SU-DHL-6 (cell line): ENCODE results near the gene KCTD16.

Experiments used
- H2AFZ ChIP-seq: fragments of 200-600 bp; sonication (generic); 2 replicates; pipeline ENCODE4 v1.6.1; 2014; ENCODE audit warnings: low read depth, mild to moderate bottlenecking, moderate library complexity, mixed read lengths, antibody characterized with exemption, low read length; ENCODE audit not compliant: severe bottlenecking
- H3F3A ChIP-seq: fragments of 200-600 bp; shearing (Covaris generic); 2 replicates; pipeline ENCODE4 v1.6.0; 2016; ENCODE audit warnings: antibody characterized with exemption, mild to moderate bottlenecking; ENCODE audit not compliant: insufficient read depth
- H3K27ac ChIP-seq: fragments of 200-600 bp; sonication (generic); 2 replicates; pipeline ENCODE4 v1.5.1; 2016; ENCODE audit warnings: low read depth, mild to moderate bottlenecking, low read length, moderate library complexity, mixed read lengths
- H3K27me3 ChIP-seq: fragments of 200-600 bp; sonication (generic), shearing (Covaris generic); 2 replicates; pipeline ENCODE4 v1.6.0; 2014; ENCODE audit warnings: mild to moderate bottlenecking, low read length
- H3K36me3 ChIP-seq: fragments of 200-600 bp; sonication (generic); 2 replicates; pipeline ENCODE4 v1.6.1; 2014; ENCODE audit warnings: mild to moderate bottlenecking, low read length, mixed read lengths
- H3K4me2 ChIP-seq: fragments of 300-600, 200-600 bp; shearing (Covaris generic), sonication (generic); 2 replicates; pipeline ENCODE4 v1.6.0; 2014; ENCODE audit warnings: low read length, low read depth, mild to moderate bottlenecking; ENCODE audit not compliant: poor library complexity, severe bottlenecking
- H3K4me3 ChIP-seq: fragments of 200-600 bp; sonication (generic); 2 replicates; pipeline ENCODE4 v1.5.1; 2014; ENCODE audit warnings: antibody characterized with exemption, low read length, mild to moderate bottlenecking, mixed read lengths; ENCODE audit not compliant: insufficient read depth, poor library complexity, severe bottlenecking
- H3K79me2 ChIP-seq: fragments of 200-600 bp; sonication (generic); 2 replicates; pipeline ENCODE4 v1.6.1; 2014; ENCODE audit warnings: mild to moderate bottlenecking, low read length, moderate library complexity; ENCODE audit not compliant: insufficient read depth
- H3K9ac ChIP-seq: fragments of 200-600 bp; sonication (generic); 2 replicates; pipeline ENCODE4 v1.7.0; 2014; ENCODE audit warnings: mild to moderate bottlenecking, low read length
- H3K9me2 ChIP-seq: fragments of 200-600 bp; sonication (generic); replicated peaks from 2 replicates; pipeline ENCODE4 v1.6.1; 2014; ENCODE audit warnings: low read length; ENCODE audit not compliant: insufficient read depth
- H3K9me3 ChIP-seq: fragments of 200-600 bp; sonication (generic); 2 replicates; pipeline ENCODE4 v1.6.1; 2014; ENCODE audit warnings: low read length, mixed read lengths; ENCODE audit not compliant: insufficient read depth
- H4K20me1 ChIP-seq: fragments of 200-600 bp; sonication (generic); 2 replicates; pipeline ENCODE4 v1.6.1; 2014; ENCODE audit warnings: low read depth, mild to moderate bottlenecking, antibody characterized with exemption, low read length, moderate library complexity, mixed read lengths
- CTCF ChIP-seq: fragments of 200-600 bp; sonication (generic); IDR thresholded peaks from one replicate; pipeline ENCODE4 v1.5.1; 2017; ENCODE audit warnings: antibody characterized with exemption, mild to moderate bottlenecking, low read length, moderate library complexity; ENCODE audit not compliant: insufficient read depth, poor library complexity, severe bottlenecking
- EZH2phosphoT487 ChIP-seq: fragments of 200-600 bp; sonication (generic), shearing (Covaris generic); conservative IDR thresholded peaks from 2 replicates; pipeline ENCODE4 v1.6.1; 2018; ENCODE audit warnings: mild to moderate bottlenecking, antibody characterized with exemption, low read length, moderate library complexity, mixed read lengths

The KCTD16 gene

GRCh38 chr5:144298658-144299057 is 128.0 kb downstream of the KCTD16 start:
- Histone ChIP-seq H2AFZ (no peak overlapping the region), H3K4me3 (no peak overlapping the region), H3K9ac (no peak overlapping the region), H4K20me1 (no peaks in the 10 kb centered on the region), H3K27me3 (no peaks in the 10 kb centered on the region), H3K27ac (no peak overlapping the region), H3F3A (no peaks in the 10 kb centered on the region), H3K4me2 (no peak overlapping the region), H3K36me3 (no peaks in the 10 kb centered on the region), H3K9me2 (no peaks in the 10 kb centered on the region), H3K9me3 (no peaks in the 10 kb centered on the region), H3K79me2 (no peaks in the 10 kb centered on the region)
- TF ChIP-seq CTCF (no peak), EZH2phosphoT487 (no peak)

- H3F3A ChIP-seq, result no peaks in the 10 kb centered on the region
- H3K27me3 ChIP-seq, result no peaks in the 10 kb centered on the region
- no peak for TF ChIP-seq EZH2phosphoT487
- no peak for TF ChIP-seq CTCF
- no peaks in the 10 kb centered on the region for H3K9me3 ChIP-seq
- no peak overlapping the region for H3K4me3 ChIP-seq
- peak overlapping the region; percentile 52 for H3K27ac ChIP-seq
- no peaks in the 10 kb centered on the region for H3K9me2 ChIP-seq
- no peaks in the 10 kb centered on the region for H3K79me2 ChIP-seq
- H3K36me3 ChIP-seq, result no peaks in the 10 kb centered on the region
- H3K9ac ChIP-seq, result no peak overlapping the region
- H3K4me2 ChIP-seq, result no peak overlapping the region
- H2AFZ ChIP-seq, result no peak overlapping the region
- no peaks in the 10 kb centered on the region for H4K20me1 ChIP-seq
Measured at GRCh38 chr5:144304688-144305087, 134.0 kb downstream of the KCTD16 start.

GRCh38 chr5:144307736-144308135 is 137.1 kb downstream of the KCTD16 start:
- Histone ChIP-seq H4K20me1 (no peaks in the 10 kb centered on the region), H2AFZ (no peak overlapping the region), H3K9me2 (no peaks in the 10 kb centered on the region), H3K27me3 (no peaks in the 10 kb centered on the region), H3K4me2 (no peak overlapping the region), H3K36me3 (no peaks in the 10 kb centered on the region), H3K9ac (no peak overlapping the region), H3K79me2 (no peaks in the 10 kb centered on the region), H3K27ac (no peak overlapping the region), H3K4me3 (no peak overlapping the region), H3K9me3 (no peaks in the 10 kb centered on the region), H3F3A (no peaks in the 10 kb centered on the region)
- TF ChIP-seq EZH2phosphoT487, result no peak
- TF ChIP-seq CTCF, result no peak

DNA sequence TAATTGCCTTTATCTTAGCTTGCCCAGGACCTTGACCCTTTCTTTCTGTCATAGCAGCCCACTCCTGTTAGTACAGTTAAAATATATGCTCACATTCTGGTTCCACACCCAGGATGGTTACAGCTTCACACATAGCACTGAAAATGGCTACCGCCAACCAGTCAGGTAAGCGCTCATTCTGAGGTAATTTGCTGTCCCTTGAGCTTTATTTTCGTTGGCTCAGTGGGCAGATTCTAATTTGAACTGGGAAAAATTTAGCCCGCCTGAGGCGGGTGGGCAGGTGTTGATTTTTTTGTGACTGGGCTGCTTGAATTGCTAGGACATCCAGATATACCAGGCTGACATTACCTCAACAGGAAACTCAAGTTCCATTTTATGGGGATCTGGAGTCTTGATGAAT is 137.5 kb downstream of the KCTD16 start:
- no peaks in the 10 kb centered on the region for H3K9me3 ChIP-seq
- no peak overlapping the region for H3K4me3 ChIP-seq
- TF ChIP-seq EZH2phosphoT487, result no peak
- no peak for TF ChIP-seq CTCF
- H2AFZ ChIP-seq, result no peak overlapping the region
- H3K79me2 ChIP-seq, result no peaks in the 10 kb centered on the region
- H4K20me1 ChIP-seq, result no peaks in the 10 kb centered on the region
- H3K27ac ChIP-seq, result no peak overlapping the region
- H3K27me3 ChIP-seq, result no peaks in the 10 kb centered on the region
- no peak overlapping the region for H3K9ac ChIP-seq
- no peak overlapping the region for H3K4me2 ChIP-seq
- H3F3A ChIP-seq, result no peaks in the 10 kb centered on the region
- H3K36me3 ChIP-seq, result no peaks in the 10 kb centered on the region
- H3K9me2 ChIP-seq, result no peaks in the 10 kb centered on the region
